GM12878 (cell line): Measurements from ENCODE around the gene MBNL1. TPM values are rescaled to one million over a fixed set of nuclear protein-coding genes. Genes with fewer than 3 reads are reported as not detected.
A peak's percentile ranks its signal among the peaks of the same experiment; 100 is the strongest.

Source experiments
- ATAC-seq: fragments of 200-7000 bp; cut with Tn5 transposase; 3 replicates; pipeline ENCODE4 v1.9.1; 2020; ENCODE audit warnings: mild to moderate bottlenecking, moderate library complexity
- BruUV-seq: library from RNA; stranded (reverse); fragments of 400-500 nt; replicated peaks from 2 replicates; lab custom pipeline; 2021; lab: Mats Ljungman, UMichigan
- CTCF ChIA-PET: fragments of 300-600 bp; sonication (Branson Sonifier 250); formaldehyde crosslinking; extraction: SDS; loops from one replicate; lab custom pipeline; 2021; ENCODE audit warnings: inconsistent platforms; lab: Yijun Ruan, JAX
- POLR2A ChIA-PET: fragments of 350-600 bp; formaldehyde crosslinking; extraction: SDS; loops from one replicate; lab custom pipeline; 2021; ENCODE audit warnings: inconsistent platforms; lab: Charles Lee
- RAD21 ChIA-PET: fragments of 300-600 bp; sonication (Branson Sonifier 250); formaldehyde crosslinking; loops from one replicate; lab custom pipeline; 2023; ENCODE audit warnings: antibody characterized with exemption; ENCODE audit not compliant: unreplicated experiment; lab: Charles Lee
- SMC1A ChIA-PET: fragments of 300-600 bp; sonication (Branson Sonifier 250); formaldehyde crosslinking; loops from one replicate; lab custom pipeline; 2023; ENCODE audit not compliant: unreplicated experiment, uncharacterized antibody; lab: Charles Lee
- DNase-seq: peaks from one replicate; pipeline ENCODE4 v3.0.0-alpha.2; 2011; ENCODE audit warnings: low read depth, low spot score
- FAIRE-seq: peaks from 3 replicates; lab custom pipeline; 2011; peaks lifted over from hg19 to GRCh38; lab: Jason Lieb, UNC
- H2AFZ ChIP-seq: 2 replicates; pipeline ENCODE4 v1.6.0; 2011; ENCODE audit warnings: low read depth, low read length, control low read depth; ENCODE audit not compliant: control insufficient read depth
- H3K27ac ChIP-seq: 2 replicates; pipeline ENCODE4 v1.5.1; 2011; ENCODE audit warnings: control low read depth; ENCODE audit not compliant: control insufficient read depth, insufficient read depth
- H3K27me3 ChIP-seq, 2 experiments: replicated peaks in 1 of 2; 2 replicates each; pipeline versions ENCODE4 v1.6.0 to v1.6.1; 2011; ENCODE audit warnings: low read length in 1 of 2; ENCODE audit not compliant: control insufficient read depth in 2 of 2, insufficient read depth in 2 of 2
- H3K36me3 ChIP-seq, 2 experiments: 2 replicates each; pipeline ENCODE4 v1.5.1; 2011; ENCODE audit warnings: low read length in 1 of 2; ENCODE audit not compliant: control insufficient read depth in 2 of 2, insufficient read depth in 2 of 2
- H3K4me1 ChIP-seq: 2 replicates; pipeline ENCODE4 v1.6.1; 2011; ENCODE audit warnings: mild to moderate bottlenecking, low read length, moderate library complexity, mixed read lengths; ENCODE audit not compliant: control insufficient read depth, insufficient read depth
- H3K4me2 ChIP-seq: 2 replicates; pipeline ENCODE4 v1.6.0; 2011; ENCODE audit warnings: control low read depth; ENCODE audit not compliant: control insufficient read depth, insufficient read depth
- H3K4me3 ChIP-seq: fragments of 200-600 bp; sonication (generic); 2 replicates; pipeline ENCODE4 v1.5.1; 2016
- H3K79me2 ChIP-seq: 2 replicates; pipeline ENCODE4 v1.6.0; 2011; ENCODE audit warnings: low read length; ENCODE audit not compliant: control insufficient read depth, insufficient read depth
- H3K9ac ChIP-seq: 2 replicates; pipeline ENCODE4 v1.8.0; 2011; ENCODE audit warnings: low read length, control low read depth, mixed read lengths; ENCODE audit not compliant: control insufficient read depth, insufficient read depth
- H3K9me3 ChIP-seq: replicated peaks from 3 replicates; pipeline ENCODE4 v1.5.1; 2011; ENCODE audit warnings: mild to moderate bottlenecking, low read length; ENCODE audit not compliant: control insufficient read depth, insufficient read depth
- H4K20me1 ChIP-seq: 2 replicates; pipeline ENCODE4 v1.6.0; 2011; ENCODE audit not compliant: control insufficient read depth, insufficient read depth
- BCL3 ChIP-seq: IDR thresholded peaks from 2 replicates; pipeline ENCODE4 v1.6.1; 2011; ENCODE audit warnings: borderline replicate concordance, low read depth, mild to moderate bottlenecking, moderate library complexity, low read length; ENCODE audit not compliant: insufficient read depth, poor library complexity, severe bottlenecking
- CEBPB ChIP-seq, 2 experiments: fragments of 150-350 bp in 1 of 2; IDR thresholded peaks; 2 replicates each; pipeline ENCODE4 v1.6.1; 2012 to 2014; ENCODE audit warnings: low read depth in 2 of 2, low read length in 2 of 2, borderline replicate concordance in 1 of 2, inconsistent platforms in 1 of 2
- JUND ChIP-seq: IDR thresholded peaks from 2 replicates; pipeline ENCODE4 v1.6.1; 2012; ENCODE audit warnings: low read depth, mild to moderate bottlenecking, low read length, improper control_type of control experiment, moderate library complexity
- KLF5 ChIP-seq: fragments of 450-650 bp; IDR thresholded peaks from 2 replicates; pipeline ENCODE4 v1.6.1; 2014; ENCODE audit warnings: mild to moderate bottlenecking; ENCODE audit not compliant: partially characterized antibody
- MXI1 ChIP-seq: fragments of 150-350 bp; IDR thresholded peaks from 2 replicates; pipeline ENCODE4 v1.6.1; 2011; ENCODE audit warnings: low read depth, mild to moderate bottlenecking, inconsistent platforms, low read length, improper control_type of control experiment
- POLR2A ChIP-seq: IDR thresholded peaks from 2 replicates; pipeline ENCODE4 v1.6.1; 2011; ENCODE audit warnings: low read depth, mild to moderate bottlenecking, low read length
- RB1 ChIP-seq: fragments of 450-650 bp; formaldehyde crosslinking; IDR thresholded peaks from 2 replicates; pipeline ENCODE4 v1.6.1; 2017; ENCODE audit warnings: mild to moderate bottlenecking, borderline replicate concordance
- RELB ChIP-seq: fragments of 450-650 bp; IDR thresholded peaks from 2 replicates; pipeline ENCODE4 v1.6.1; 2017; ENCODE audit warnings: low read depth, mild to moderate bottlenecking, moderate library complexity
- ZBTB11 ChIP-seq: fragments of 450-650 bp; formaldehyde crosslinking; IDR thresholded peaks from 2 replicates; pipeline ENCODE4 v1.5.0; 2022; ENCODE audit warnings: mild to moderate bottlenecking, missing genetic modification characterization
- ZNF207 ChIP-seq: fragments of 450-650 bp; IDR thresholded peaks from 2 replicates; pipeline ENCODE4 v1.6.1; 2014; ENCODE audit warnings: antibody characterized with exemption, mild to moderate bottlenecking, borderline replicate concordance
- ZNF384 ChIP-seq: IDR thresholded peaks from 2 replicates; pipeline ENCODE4 v1.6.1; 2012; ENCODE audit warnings: low read depth, mild to moderate bottlenecking, low read length, improper control_type of control experiment, borderline replicate concordance
- WGBS: methylation state at CpG from one replicate; pipeline ENCODE4 v1.1.6; 2016; ENCODE audit warnings: low lambda C conversion rate; ENCODE audit not compliant: insufficient replicate concordance, insufficient coverage; ENCODE audit errors: missing lambda C conversion rate; 5-methylcytosine and 5-hydroxymethylcytosine counted together
- in situ Hi-C: fragments of 300-500 bp; cut with MboI; formaldehyde crosslinking; loops from 9 replicates; pipeline ENCODE4 v1.14.3; 2018; ENCODE audit warnings: mixed read lengths
- intact Hi-C: fragments of 100-400 bp; cut with micrococcal nuclease; formaldehyde crosslinking; loops from one replicate; pipeline ENCODE4 v1.14.2; 2022; ENCODE audit not compliant: unreplicated experiment
- polyA plus RNA-seq, 11 experiments: library from polyadenylated mRNA; depleted of rRNA in 4 of 11; unstranded in 6 of 11; stranded (reverse) in 5 of 11; fragments of >200 nt; fragmentation: Nextera tagmentation in 4 of 11; fragmentation: Illumina TruSeq in 1 of 11; extraction: Ambion mirVana in 4 of 11; extraction: Trizol in 1 of 11; gene quantifications; 1 replicate in 1 of 11; 2 replicates in 10 of 11; pipeline versions ENCODE4 v1.2.1 to v1.2.3, GENCODE V29; 2011 to 2016; ENCODE audit warnings: inconsistent platforms in 2 of 11, missing spikeins in 2 of 11, low read depth in 1 of 11
- total RNA-seq, 4 experiments: library from RNA; depleted of rRNA in 3 of 4; stranded (reverse); fragments of >200 nt in 3 of 4; fragmentation: Illumina TruSeq in 1 of 4; extraction: Trizol in 1 of 4; gene quantifications; 2 replicates each; pipeline versions ENCODE4 v1.2.1 to v1.2.3, GENCODE V29; 2013 to 2021

MBNL1 gene
- total and polyA plus RNA-seq, 10 of the 15 experiments (the other 5 are each of a cell fraction or from before 2014, with no cell fraction given) = 59.6 to 337 (median 143) TPM

- H3K9me3 ChIP-seq = no peaks in the 10 kb centered on the region; the same call in 2 of the 3 replicates
- H4K20me1 ChIP-seq = no peaks in the 10 kb centered on the region
- H2AFZ ChIP-seq = no peak overlapping the region
- no TSS peak for BruUV-seq
- FAIRE-seq (no peak), DNase-seq (no peak)
- ChIA-PET SMC1A (interaction anchor here (0.6 to 11.1 kb wide), 18 partner anchors 9 to 165 kb away, joined by 3 to 83 read pairs (median 8); no protein-coding TSS in a partner anchor), POLR2A (interaction anchor here (1.9 kb wide), 1 partner anchor 54 kb away, joined by 4 read pairs; no protein-coding TSS in a partner anchor), CTCF (interaction anchor here (0.8 to 4.2 kb wide), 6 partner anchors 19 to 166 kb away, joined by 3 to 24 read pairs (median 4); no protein-coding TSS in a partner anchor)
- H3K79me2 ChIP-seq = peaks cover 100% of the 10 kb centered on the region
- 0% methylated on average over 1 of the region's 1 CpG for WGBS
- in situ Hi-C loops = no loop called here
- H3K27me3 ChIP-seq = no peaks in the 10 kb centered on the region
- H3K4me2 ChIP-seq = peak overlapping the region; percentile 67
- no peak for TF ChIP-seq ZNF384
- no peak for TF ChIP-seq RB1
- TF ChIP-seq ZNF207 = no peak
- TF ChIP-seq BCL3 = no peak
- TF ChIP-seq KLF5 = no peak
- TF ChIP-seq JUND = no peak
- TF ChIP-seq ZBTB11 (CRISPR knock-in tag) = no peak
- TF ChIP-seq MXI1 = no peak
- no peak for TF ChIP-seq RELB
- TF ChIP-seq CEBPB (IDR thresholded peaks at IDR 0.05; ENCODE audit: borderline replicate concordance in 1 of 2, low read depth in 2 of 2, low read length in 2 of 2) = no peak
- TF ChIP-seq POLR2A = no peak
- TF ChIP-seq, all 136 proteins: peak for 0
- intact Hi-C loops = no loop called here
- Histone ChIP-seq H3K4me1 (peaks cover 30% of the 10 kb centered on the region), H3K27ac (0 out of 2 replicates have a peak overlapping the region, but pooled peaks have one; percentile 22), H3K36me3 (0 out of 4 replicates have a peak, but pooled peaks cover 0 to 3% of the 10 kb centered on the region in 2 experiments), H3K9ac (no peak overlapping the region), H3K4me3 (no peak overlapping the region; the same call in 1 of the 2 replicates)
- peak; percentile 3; the same call in 1 of the 3 replicates for ATAC-seq
- RAD21 ChIA-PET = interaction anchor here (1.0 to 4.8 kb wide), 14 partner anchors 9 to 195 kb away, joined by 3 to 30 read pairs (median 5); partner anchors contain the start of gene MBNL1
These were observed 8.5 kb downstream of the MBNL1 start for GRCh38 chr3:152277198-152277597.
